C4-2B (cell line): ENCODE data around the gene HIVEP2.

Source experiments
- CTCF ChIP-seq: fragments of 450-650 bp; conservative IDR thresholded peaks from 2 replicates; pipeline ENCODE4 v1.5.1; 2017; ENCODE audit warnings: mild to moderate bottlenecking
- ZFX ChIP-seq: fragments of 450-650 bp; IDR thresholded peaks from 2 replicates; pipeline ENCODE4 v1.6.1; 2017

- TF ChIP-seq CTCF = no peak
- no peak for TF ChIP-seq ZFX
Measured at GRCh38 chr6:142956726-142957125, 11.8 kb upstream of the HIVEP2 start.
